Measurements from ENCODE around the gene MYMK. TPM values are rescaled to one million over a fixed set of nuclear protein-coding genes. Genes with fewer than 3 reads are reported as not detected.

Gene MYMK
- total RNA-seq, 1 donor from 2014 or later = not detected

DNA sequence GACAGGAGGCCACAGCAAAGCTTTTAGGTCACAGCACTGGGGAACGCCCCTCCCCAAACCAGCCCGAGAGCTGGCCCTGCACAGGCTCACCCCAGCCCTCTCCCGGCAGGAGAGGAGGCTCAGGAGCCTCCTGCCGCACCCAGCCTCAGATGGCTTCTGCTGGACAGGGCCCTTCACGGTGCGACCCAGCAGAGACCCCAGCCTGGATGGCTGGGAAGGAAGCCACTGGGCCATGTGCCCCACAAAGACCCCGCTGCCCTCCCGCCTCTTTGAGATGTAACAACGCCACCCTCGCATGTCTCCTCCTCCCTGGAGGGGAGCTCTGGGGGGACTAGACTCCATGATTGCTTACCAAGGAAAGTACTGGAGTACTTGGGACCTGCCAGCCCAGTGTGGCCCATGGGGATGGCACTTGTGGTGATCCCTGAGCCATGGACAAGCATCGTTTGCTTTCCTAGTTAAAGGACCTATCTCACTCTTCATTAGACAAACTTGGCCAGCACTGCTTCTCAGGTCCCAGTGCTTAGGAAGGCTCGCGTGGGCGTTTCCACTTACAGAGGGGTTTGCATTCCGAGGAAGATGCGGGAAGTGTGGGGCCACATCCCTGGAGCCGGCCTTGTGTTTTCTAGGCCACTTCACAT lies 9.0 kb downstream of the MYMK start:
- no peak overlapping the region for H3K27ac ChIP-seq
- no peaks in the 10 kb centered on the region for H3K36me3 ChIP-seq
- H3K27me3 ChIP-seq = no peaks in the 10 kb centered on the region
- no peaks in the 10 kb centered on the region for H3K4me1 ChIP-seq
- intact Hi-C loops (cut with DNase I) = no loop called here
- H3K4me3 ChIP-seq = no peak overlapping the region
- DNase-seq (ENCODE audit: extremely low spot score in 2 of 2) = no peak
- H3K9me3 ChIP-seq = no peaks in the 10 kb centered on the region
- no peak for TF ChIP-seq POLR2AphosphoS5 (IDR thresholded peaks at IDR 0.05; ENCODE audit: insufficient read depth in 1 of 2, low read depth in 1 of 2)
- TF ChIP-seq, protein P1, sequence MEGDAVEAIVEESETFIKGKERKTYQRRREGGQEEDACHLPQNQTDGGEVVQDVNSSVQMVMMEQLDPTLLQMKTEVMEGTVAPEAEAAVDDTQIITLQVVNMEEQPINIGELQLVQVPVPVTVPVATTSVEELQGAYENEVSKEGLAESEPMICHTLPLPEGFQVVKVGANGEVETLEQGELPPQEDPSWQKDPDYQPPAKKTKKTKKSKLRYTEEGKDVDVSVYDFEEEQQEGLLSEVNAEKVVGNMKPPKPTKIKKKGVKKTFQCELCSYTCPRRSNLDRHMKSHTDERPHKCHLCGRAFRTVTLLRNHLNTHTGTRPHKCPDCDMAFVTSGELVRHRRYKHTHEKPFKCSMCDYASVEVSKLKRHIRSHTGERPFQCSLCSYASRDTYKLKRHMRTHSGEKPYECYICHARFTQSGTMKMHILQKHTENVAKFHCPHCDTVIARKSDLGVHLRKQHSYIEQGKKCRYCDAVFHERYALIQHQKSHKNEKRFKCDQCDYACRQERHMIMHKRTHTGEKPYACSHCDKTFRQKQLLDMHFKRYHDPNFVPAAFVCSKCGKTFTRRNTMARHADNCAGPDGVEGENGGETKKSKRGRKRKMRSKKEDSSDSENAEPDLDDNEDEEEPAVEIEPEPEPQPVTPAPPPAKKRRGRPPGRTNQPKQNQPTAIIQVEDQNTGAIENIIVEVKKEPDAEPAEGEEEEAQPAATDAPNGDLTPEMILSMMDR (IDR thresholded peaks at IDR 0.05) = no peak
- no peak for TF ChIP-seq POLR2A (IDR thresholded peaks at IDR 0.05)

GRCh38 chr9:133515240-133515610 lies 9.5 kb downstream of the MYMK start:
- intact Hi-C loops (cut with DNase I) = no loop called here
- H3K4me3 ChIP-seq = no peak overlapping the region
- H3K9me3 ChIP-seq = no peaks in the 10 kb centered on the region
- no peak for TF ChIP-seq POLR2AphosphoS5 (IDR thresholded peaks at IDR 0.05; ENCODE audit: insufficient read depth in 1 of 2, low read depth in 1 of 2)
- no peak for TF ChIP-seq POLR2A (IDR thresholded peaks at IDR 0.05)
- TF ChIP-seq, protein P1 (IDR thresholded peaks at IDR 0.05) = no peak
- H3K27me3 ChIP-seq = no peaks in the 10 kb centered on the region
- no peak overlapping the region for H3K27ac ChIP-seq
- H3K36me3 ChIP-seq = no peaks in the 10 kb centered on the region
- H3K4me1 ChIP-seq = peaks cover 5% of the 10 kb centered on the region
- no peak for DNase-seq (ENCODE audit: extremely low spot score in 2 of 2)

DNA sequence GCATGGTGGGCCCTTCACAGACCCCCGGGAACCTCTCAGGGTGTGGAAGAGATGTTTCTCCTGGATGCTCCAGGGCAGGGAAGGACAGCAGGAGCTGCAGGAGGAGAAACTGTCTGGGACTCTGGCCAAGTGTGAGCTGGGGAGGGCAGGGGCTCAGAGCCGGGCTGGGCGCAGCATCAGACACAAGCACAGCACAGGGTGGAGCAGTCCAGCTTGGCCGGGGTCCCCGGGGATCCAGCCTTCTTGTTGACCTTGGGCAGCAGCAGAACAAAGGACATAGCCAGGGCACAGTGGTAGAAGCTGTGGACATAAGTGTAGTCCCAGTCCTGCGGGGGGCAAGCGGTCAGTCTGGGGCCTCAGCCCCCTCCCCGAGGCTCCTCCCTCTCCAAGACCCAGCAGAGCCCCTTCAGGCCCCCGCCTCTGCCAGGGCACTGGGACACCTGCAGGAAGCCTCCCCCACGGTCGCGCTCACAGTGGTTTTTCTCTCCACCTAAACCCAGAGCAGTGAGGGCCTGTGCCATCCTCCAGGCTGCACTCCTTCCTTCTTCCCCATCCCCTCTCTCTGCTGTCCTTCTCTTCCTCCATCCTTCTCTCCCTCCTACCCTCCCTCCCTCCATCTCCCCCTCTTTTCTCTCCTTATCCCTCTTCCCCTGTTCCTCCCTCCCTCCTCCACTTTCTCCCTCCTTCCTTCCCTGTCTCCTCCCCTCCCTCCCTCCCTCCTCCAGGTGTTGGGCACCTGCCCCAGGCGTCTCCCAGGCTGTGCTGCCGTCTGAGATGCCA lies 10.1 kb downstream of the MYMK start:
- TF ChIP-seq POLR2A (IDR thresholded peaks at IDR 0.05) = no peak
- TF ChIP-seq, protein P1 (IDR thresholded peaks at IDR 0.05) = no peak
- no peak for TF ChIP-seq POLR2AphosphoS5 (IDR thresholded peaks at IDR 0.05; ENCODE audit: insufficient read depth in 1 of 2, low read depth in 1 of 2)
- Histone ChIP-seq H3K4me1 (peaks cover 11% of the 10 kb centered on the region), H3K9me3 (no peaks in the 10 kb centered on the region), H3K27me3 (no peaks in the 10 kb centered on the region), H3K4me3 (no peak overlapping the region), H3K27ac (no peak overlapping the region), H3K36me3 (no peaks in the 10 kb centered on the region)
- DNase-seq (ENCODE audit: extremely low spot score in 2 of 2) = no peak
- intact Hi-C loops (cut with DNase I) = no loop called here

DNA sequence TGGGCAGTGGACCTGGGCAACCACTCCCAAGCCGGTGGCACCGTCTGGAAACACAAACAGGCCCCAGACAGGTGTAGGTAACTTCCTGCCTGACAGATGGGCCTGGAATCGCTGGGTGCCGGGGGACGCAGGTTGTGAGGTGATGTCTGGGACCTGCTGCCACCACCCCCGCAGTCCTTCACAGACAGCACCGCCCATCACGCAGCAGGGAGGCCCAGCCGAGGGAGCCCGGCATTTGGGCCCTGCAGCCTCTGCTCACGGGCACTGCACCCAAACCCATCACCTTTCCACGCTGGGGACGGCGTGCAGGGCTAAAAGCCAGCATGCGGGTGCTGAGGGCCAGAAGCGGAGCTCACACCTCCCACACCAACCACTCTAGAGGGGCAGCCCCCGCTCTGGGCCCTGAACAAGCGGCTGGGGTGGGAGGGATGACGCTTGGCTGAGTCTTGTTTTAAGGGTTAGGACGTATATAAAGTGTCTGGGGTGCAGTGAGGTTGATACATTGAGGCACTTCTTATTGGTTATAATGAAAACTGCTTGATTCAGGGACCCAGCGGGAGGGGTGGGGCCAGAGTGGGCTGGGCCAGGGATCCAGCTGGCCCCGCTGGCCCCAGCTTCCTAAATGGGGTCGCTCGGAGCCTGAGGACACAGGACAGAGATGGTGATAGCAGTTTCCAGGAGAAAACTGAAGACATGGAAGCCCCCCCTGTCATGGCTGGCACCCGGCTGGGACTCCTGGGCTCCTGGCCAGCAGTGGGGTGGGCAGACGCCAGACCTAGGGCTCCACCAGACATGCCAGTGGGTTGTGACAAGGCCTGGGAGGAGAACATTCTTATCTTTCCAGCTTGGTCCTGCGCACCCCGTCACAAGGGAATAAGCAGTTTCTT lies 11.3 kb downstream of the MYMK start:
- H3K36me3 ChIP-seq = no peaks in the 10 kb centered on the region
- peaks cover 21% of the 10 kb centered on the region for H3K4me1 ChIP-seq
- H3K9me3 ChIP-seq = no peaks in the 10 kb centered on the region
- no peak overlapping the region for H3K4me3 ChIP-seq
- no peak for DNase-seq (ENCODE audit: extremely low spot score in 2 of 2)
- H3K27me3 ChIP-seq = no peaks in the 10 kb centered on the region
- intact Hi-C loops (cut with DNase I) = no loop called here
- H3K27ac ChIP-seq = no peak overlapping the region
- TF ChIP-seq POLR2A (IDR thresholded peaks at IDR 0.05) = no peak
- TF ChIP-seq, protein P1 (IDR thresholded peaks at IDR 0.05) = no peak
- no peak for TF ChIP-seq POLR2AphosphoS5 (IDR thresholded peaks at IDR 0.05; ENCODE audit: insufficient read depth in 1 of 2, low read depth in 1 of 2)
